ENCODE measurements around the gene SDF4. TPM values are rescaled to one million over a fixed set of nuclear protein-coding genes. Genes with fewer than 3 reads are reported as not detected.

Gene SDF4
- total RNA-seq, 1 donor from 2014 or later: 93.8 TPM

DNA sequence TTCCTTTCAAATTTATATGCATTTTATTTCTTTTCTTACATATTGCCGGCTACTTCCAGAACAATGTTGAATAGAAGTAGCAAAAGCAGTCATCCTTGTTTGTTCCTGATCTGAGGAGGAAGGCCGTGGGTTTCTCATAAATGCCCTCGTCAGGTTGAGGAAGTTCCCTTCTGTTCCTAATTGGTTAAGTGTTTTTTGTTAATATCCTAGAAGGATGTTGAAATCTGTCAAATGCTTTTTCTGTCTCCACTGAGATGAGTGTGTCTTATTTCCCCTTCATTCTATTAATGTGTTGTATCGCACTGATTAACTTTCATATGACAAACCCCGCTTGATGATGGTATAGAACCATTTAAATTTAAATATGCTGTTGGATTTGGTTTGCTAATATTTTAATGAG is 42.7 kb downstream of the SDF4 start:
- DNase-seq (ENCODE audit: low read depth, low spot score): no peak
- no peaks in the 10 kb centered on the region for H3K36me3 Mint-ChIP-seq (ENCODE audit: low read depth)
- H3K4me3 Mint-ChIP-seq: no peak overlapping the region
- peaks cover 8% of the 10 kb centered on the region for H3K4me1 Mint-ChIP-seq
- TF ChIP-seq, protein P1, sequence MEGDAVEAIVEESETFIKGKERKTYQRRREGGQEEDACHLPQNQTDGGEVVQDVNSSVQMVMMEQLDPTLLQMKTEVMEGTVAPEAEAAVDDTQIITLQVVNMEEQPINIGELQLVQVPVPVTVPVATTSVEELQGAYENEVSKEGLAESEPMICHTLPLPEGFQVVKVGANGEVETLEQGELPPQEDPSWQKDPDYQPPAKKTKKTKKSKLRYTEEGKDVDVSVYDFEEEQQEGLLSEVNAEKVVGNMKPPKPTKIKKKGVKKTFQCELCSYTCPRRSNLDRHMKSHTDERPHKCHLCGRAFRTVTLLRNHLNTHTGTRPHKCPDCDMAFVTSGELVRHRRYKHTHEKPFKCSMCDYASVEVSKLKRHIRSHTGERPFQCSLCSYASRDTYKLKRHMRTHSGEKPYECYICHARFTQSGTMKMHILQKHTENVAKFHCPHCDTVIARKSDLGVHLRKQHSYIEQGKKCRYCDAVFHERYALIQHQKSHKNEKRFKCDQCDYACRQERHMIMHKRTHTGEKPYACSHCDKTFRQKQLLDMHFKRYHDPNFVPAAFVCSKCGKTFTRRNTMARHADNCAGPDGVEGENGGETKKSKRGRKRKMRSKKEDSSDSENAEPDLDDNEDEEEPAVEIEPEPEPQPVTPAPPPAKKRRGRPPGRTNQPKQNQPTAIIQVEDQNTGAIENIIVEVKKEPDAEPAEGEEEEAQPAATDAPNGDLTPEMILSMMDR (conservative IDR thresholded peaks at IDR 0.05): no peak
- H3K27me3 Mint-ChIP-seq (ENCODE audit: low read depth): peaks cover 5% of the 10 kb centered on the region
- no peak overlapping the region for H3K27ac Mint-ChIP-seq (ENCODE audit: unreplicated experiment)
- H3K9me3 Mint-ChIP-seq: peaks cover under 1% of the 10 kb centered on the region

DNA sequence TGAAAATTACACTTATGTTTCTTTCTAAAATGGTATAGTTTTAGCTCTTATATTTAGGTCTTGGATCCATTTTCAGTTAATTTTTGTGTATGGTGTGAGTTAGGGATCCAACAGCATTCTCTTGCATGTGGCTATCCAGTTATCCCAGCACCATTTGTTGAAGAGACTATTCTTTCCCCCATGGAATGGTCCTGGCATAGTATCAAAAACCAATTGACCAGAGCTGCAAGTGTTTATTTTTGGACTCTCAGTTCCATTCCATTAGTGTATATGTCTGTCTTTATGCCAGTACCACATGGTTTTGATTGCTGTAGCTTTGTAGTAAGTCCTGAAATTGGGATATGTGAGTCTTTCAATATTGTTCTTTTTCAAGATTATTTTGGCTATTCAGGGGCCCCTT is 43.9 kb downstream of the SDF4 start:
- TF ChIP-seq, protein P1 (conservative IDR thresholded peaks at IDR 0.05): no peak
- H3K4me1 Mint-ChIP-seq: peaks cover 8% of the 10 kb centered on the region
- no peaks in the 10 kb centered on the region for H3K36me3 Mint-ChIP-seq (ENCODE audit: low read depth)
- no peak overlapping the region for H3K4me3 Mint-ChIP-seq
- H3K9me3 Mint-ChIP-seq: no peaks in the 10 kb centered on the region
- H3K27me3 Mint-ChIP-seq (ENCODE audit: low read depth): peaks cover 5% of the 10 kb centered on the region
- no peak overlapping the region for H3K27ac Mint-ChIP-seq (ENCODE audit: unreplicated experiment)
- DNase-seq (ENCODE audit: low read depth, low spot score): no peak

DNA sequence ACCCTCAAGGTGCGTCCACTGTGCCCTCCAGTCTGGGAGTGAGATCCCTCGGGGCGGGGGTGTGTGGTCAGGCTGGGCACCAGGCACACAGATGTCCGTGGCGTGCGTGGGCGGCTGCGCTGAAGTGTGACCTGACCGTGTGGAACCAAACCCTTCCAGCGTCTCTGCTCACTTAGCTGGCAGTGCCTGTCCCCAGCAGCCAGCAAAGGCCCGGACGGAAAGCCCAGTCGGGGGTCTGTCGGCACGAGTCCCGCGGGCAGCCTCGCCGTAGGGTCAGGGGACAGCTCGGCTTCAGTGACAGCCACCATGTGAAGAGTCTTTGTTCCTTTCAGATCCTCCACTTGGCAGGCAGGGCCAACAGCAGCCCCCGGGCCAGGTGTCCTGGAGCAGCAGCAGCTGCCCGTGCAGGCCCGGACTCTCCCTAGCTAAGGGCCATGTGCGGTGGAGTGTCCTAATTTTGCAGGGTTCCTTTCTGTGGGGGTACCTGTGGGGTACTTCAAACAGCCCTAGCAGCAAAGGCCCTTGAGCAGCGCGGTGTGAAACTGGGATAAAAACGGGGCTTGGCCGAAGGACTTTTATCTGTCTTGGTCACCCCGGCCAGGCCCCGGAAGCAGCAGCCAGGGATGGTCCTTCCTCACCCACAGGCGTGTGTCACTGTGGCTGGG is 46.6 kb downstream of the SDF4 start:
- H3K9me3 Mint-ChIP-seq: no peaks in the 10 kb centered on the region
- no peaks in the 10 kb centered on the region for H3K36me3 Mint-ChIP-seq (ENCODE audit: low read depth)
- H3K4me1 Mint-ChIP-seq: peaks cover 13% of the 10 kb centered on the region
- no peak overlapping the region for H3K4me3 Mint-ChIP-seq
- no peak overlapping the region for H3K27ac Mint-ChIP-seq (ENCODE audit: unreplicated experiment)
- peaks cover 2% of the 10 kb centered on the region for H3K27me3 Mint-ChIP-seq (ENCODE audit: low read depth)
- TF ChIP-seq, protein P1 (conservative IDR thresholded peaks at IDR 0.05): no peak
- DNase-seq (ENCODE audit: low read depth, low spot score): no peak

DNA sequence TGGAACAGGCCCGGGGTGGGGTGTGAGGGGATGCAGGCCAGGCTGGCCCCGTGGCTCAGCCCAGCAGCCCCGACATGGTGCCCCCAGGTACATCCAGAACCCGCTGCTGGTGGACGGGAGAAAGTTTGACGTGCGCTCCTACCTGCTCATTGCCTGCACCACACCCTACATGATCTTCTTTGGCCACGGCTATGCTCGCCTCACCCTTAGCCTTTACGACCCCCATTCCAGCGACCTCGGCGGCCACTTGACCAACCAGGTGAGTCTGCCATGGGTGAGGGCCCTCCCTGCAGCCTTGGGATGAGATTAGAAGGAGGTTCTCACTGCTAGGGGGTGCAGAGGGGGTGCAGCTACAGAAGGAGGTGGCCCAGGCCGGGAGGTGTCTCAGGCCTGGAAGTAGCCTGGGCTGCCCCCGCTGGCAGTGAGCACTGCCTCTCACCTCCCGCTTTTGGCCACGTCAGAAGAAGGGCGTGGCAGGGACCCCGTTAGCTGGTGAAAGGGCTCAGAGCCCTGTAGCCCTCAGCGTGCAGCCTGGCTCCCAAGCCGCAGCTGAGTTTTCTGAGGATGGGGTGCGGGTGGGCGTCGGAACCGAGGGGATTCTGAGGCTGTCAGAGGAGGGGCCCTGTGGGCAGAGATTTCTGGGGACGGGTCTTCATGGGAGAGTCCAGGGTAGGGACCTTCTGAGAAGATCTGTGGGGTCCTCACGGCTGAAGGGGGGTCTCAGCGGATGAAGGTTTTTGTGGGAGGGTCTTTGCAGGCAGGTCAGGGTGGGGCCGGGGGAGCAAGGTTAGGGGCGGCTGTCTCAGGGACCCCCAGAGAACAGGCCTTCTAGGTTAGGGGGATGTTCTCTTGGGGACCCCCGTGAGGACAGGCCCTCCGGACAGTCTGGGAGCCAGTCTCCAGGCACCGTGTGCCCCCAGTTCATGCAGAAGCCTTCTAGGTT is 47.7 kb downstream of the SDF4 start:
- Mint-ChIP-seq H3K4me1 (peaks cover 13% of the 10 kb centered on the region), H3K4me3 (no peak overlapping the region), H3K27ac (ENCODE audit: unreplicated experiment) (no peak overlapping the region), H3K9me3 (no peaks in the 10 kb centered on the region), H3K36me3 (ENCODE audit: low read depth) (no peaks in the 10 kb centered on the region), H3K27me3 (ENCODE audit: low read depth) (peaks cover 2% of the 10 kb centered on the region)
- TF ChIP-seq, protein P1 (conservative IDR thresholded peaks at IDR 0.05): no peak
- no peak for DNase-seq (ENCODE audit: low read depth, low spot score)

DNA sequence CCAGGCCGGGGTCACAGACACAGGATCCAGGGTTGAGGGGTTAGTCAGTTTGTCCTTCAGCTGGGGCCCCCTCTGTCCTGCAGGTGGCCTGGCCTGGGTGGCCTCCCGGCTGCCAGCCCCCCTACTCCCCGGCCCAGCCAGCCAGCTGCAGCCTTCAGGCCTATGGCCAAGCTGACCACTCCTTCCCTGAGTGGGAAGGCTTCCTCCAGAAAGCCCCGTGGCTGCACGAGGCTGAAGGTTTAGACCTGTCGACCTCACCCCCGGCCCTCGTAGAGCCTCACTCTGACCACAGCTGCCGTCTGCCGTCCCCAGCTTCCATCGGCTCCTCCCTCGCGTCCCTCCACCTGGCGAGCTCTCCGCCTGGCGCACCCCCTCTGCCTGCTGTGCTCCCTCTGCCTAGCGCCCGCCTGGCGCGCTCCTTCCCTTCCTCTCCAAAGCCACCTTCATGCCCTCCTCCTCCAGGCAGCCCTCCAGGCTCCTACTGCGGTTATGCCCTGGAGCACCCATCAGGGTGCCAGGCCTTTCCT is 48.5 kb downstream of the SDF4 start:
- Mint-ChIP-seq H3K4me3 (no peak overlapping the region), H3K9me3 (no peaks in the 10 kb centered on the region), H3K36me3 (ENCODE audit: low read depth) (no peaks in the 10 kb centered on the region), H3K27ac (ENCODE audit: unreplicated experiment) (no peak overlapping the region), H3K27me3 (ENCODE audit: low read depth) (no peaks in the 10 kb centered on the region), H3K4me1 (peaks cover 13% of the 10 kb centered on the region)
- DNase-seq (ENCODE audit: low read depth, low spot score): no peak
- TF ChIP-seq, protein P1 (conservative IDR thresholded peaks at IDR 0.05): no peak
